Eye (tissue), 1 donor: ENCODE data around the gene USP13.
A peak's percentile ranks its signal among the peaks of the same experiment; 100 is the strongest.

Source experiments
- DNase-seq: peaks from one replicate; pipeline ENCODE4 v3.0.0-alpha.2; 2015

Gene USP13

GRCh38 chr3:179801263-179801662 is 148.4 kb downstream of the USP13 start:
- DNase-seq, result no peak

GRCh38 chr3:179801856-179802255 is 149.0 kb downstream of the USP13 start:
- no peak for DNase-seq

- no peak for DNase-seq
Measured at GRCh38 chr3:179806177-179806576, 153.3 kb downstream of the USP13 start.

- no peak for DNase-seq
Measured at GRCh38 chr3:179807588-179807987, 154.7 kb downstream of the USP13 start.

GRCh38 chr3:179809639-179810038 is 156.8 kb downstream of the USP13 start:
- DNase-seq, result peak; percentile 26

- DNase-seq, result peak; percentile 86
Measured at GRCh38 chr3:179811321-179812095, 158.7 kb downstream of the USP13 start.

- no peak for DNase-seq
Measured at GRCh38 chr3:179812096-179812382, 159.2 kb downstream of the USP13 start.

- no peak for DNase-seq
Measured at GRCh38 chr3:179819379-179819778, 166.5 kb downstream of the USP13 start.

- DNase-seq, result no peak
Measured at GRCh38 chr3:179822296-179822695, 169.5 kb downstream of the USP13 start.

- DNase-seq, result no peak
Measured at GRCh38 chr3:179825527-179826246, 172.8 kb downstream of the USP13 start.

GRCh38 chr3:179826247-179826637 is 173.4 kb downstream of the USP13 start:
- DNase-seq, result no peak

GRCh38 chr3:179828738-179829137 is 175.9 kb downstream of the USP13 start:
- no peak for DNase-seq

- DNase-seq, result no peak
Measured at GRCh38 chr3:179829401-179829800, 176.6 kb downstream of the USP13 start.

GRCh38 chr3:179832333-179832854 is 179.6 kb downstream of the USP13 start:
- no peak for DNase-seq

GRCh38 chr3:179833294-179833693 is 180.5 kb downstream of the USP13 start:
- no peak for DNase-seq

GRCh38 chr3:179837374-179837773 is 184.5 kb downstream of the USP13 start:
- no peak for DNase-seq
